ENCODE data around the gene EGFR.

The EGFR gene

GRCh38 chr7:55212176-55212575, 193.4 kb downstream of the EGFR start:
- no peak for DNase-seq (ENCODE audit: low read depth in 3 of 3)

DNA sequence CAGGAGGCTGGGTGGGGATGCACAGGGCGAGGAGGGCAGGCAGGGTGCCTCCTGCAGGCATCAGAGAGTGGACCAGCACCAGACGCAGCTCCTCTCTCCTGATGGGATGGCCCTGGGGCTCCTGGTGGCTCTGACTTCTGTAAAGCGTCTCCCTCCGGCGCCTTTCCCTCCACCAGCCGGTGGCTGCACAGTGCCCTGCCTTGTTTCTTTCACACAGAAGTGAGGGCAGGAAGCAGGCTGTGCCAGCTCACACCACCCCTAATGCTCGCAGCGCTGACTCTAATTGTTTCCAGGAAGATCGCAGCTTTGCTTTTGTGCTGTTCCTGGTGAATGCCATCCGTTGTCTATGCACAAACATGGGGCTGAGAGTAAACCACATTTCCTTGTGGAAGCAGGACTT, 194.0 kb downstream of the EGFR start:
- DNase-seq (ENCODE audit: low read depth in 3 of 3), result no peak

GRCh38 chr7:55214707-55215106, 195.9 kb downstream of the EGFR start:
- no peak for DNase-seq (ENCODE audit: low read depth in 3 of 3)

GRCh38 chr7:55223023-55223422, 204.2 kb downstream of the EGFR start:
- DNase-seq (ENCODE audit: low read depth in 3 of 3), result no peak

DNA sequence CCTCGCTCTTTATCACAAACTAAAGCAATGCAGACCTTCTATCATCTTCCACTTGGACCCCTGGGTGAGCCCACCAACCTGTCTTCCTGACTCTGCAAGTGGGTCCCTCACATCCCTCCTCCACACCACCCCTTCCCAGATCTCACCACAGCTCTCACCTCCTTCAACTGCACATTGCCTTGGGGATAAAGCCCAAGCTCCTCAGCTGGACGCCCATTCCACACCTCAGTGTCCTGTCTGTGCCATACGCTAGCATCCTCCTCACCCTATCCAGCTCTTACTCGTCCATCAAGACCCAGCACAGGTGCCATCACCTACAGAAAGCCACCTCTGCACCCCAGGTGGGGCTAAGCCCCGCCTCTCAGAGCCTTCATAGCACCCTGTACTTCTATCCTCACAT, 205.3 kb downstream of the EGFR start:
- no peak for DNase-seq (ENCODE audit: low read depth in 3 of 3)

GRCh38 chr7:55224810-55225209, 206.0 kb downstream of the EGFR start:
- DNase-seq (ENCODE audit: low read depth in 3 of 3), result no peak

DNA sequence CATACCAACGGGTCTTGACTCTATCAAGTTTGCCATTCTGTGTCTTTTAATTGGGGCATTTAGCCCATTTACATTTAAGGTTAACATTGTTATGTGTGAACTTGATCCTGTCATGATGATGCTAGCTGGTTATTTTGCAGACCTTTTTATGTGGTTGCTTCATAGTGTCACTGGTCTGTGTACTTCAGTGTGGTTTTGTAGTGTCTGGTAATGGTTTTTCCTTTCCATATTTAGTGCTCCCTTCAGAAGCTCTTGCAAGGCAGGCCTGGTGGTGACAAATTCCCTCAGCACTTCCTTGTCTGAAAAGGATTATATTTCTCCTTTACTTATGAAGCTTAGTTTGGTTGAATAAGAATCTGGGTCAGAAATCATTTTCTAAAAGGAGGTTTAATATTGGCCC, 211.2 kb downstream of the EGFR start:
- no peak for DNase-seq (ENCODE audit: low read depth in 3 of 3)

GRCh38 chr7:55231736-55232280, 213.0 kb downstream of the EGFR start:
- DNase-seq (ENCODE audit: low read depth in 3 of 3), result no peak

GRCh38 chr7:55233001-55233400, 214.2 kb downstream of the EGFR start:
- no peak for DNase-seq (ENCODE audit: low read depth in 3 of 3)

DNA sequence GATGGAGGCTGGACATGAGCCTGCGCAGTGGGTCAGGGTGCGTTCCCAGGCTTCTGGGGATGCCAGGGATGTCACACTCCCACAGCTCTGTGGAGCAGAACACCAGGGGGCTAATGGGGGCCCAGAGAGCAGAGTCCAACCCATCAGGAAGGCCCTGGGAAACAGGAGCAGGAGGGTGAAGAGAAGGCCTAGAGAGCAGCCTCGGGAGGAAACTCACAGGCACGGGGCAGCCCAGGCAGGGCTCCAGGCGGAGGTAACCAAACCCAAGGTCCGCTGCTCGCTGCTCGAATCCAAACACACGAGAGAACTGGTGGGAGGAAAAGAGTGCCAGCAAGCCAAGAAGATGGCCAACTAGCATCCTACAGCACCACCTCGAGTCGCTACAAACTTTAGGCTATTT, 215.6 kb downstream of the EGFR start:
- DNase-seq (ENCODE audit: low read depth in 3 of 3), result no peak

- no peak for DNase-seq (ENCODE audit: low read depth in 3 of 3)
Observed at GRCh38 chr7:55235115-55235514, 216.3 kb downstream of the EGFR start.

GRCh38 chr7:55235801-55236200, 217.0 kb downstream of the EGFR start:
- DNase-seq (ENCODE audit: low read depth in 3 of 3), result no peak

DNA sequence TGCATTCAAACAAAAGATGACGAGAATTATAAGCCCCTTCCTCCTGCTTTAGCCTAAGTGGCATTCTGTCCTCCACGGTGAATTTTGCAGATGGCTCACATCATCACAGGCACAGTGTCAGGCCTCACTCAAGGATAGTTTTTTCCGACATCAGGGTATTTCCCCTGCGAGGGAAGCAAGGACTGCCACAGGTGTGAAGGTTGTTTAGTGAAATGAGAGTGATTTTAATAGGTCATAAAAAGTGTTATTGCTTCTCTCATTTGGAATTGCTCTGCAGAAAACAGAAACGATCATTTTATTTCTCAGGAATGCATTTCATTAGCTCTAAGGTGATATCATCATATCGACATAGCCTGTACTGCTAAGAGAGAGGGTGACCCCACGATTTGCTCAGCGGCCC, 217.7 kb downstream of the EGFR start:
- no peak for DNase-seq (ENCODE audit: low read depth in 3 of 3)

DNA sequence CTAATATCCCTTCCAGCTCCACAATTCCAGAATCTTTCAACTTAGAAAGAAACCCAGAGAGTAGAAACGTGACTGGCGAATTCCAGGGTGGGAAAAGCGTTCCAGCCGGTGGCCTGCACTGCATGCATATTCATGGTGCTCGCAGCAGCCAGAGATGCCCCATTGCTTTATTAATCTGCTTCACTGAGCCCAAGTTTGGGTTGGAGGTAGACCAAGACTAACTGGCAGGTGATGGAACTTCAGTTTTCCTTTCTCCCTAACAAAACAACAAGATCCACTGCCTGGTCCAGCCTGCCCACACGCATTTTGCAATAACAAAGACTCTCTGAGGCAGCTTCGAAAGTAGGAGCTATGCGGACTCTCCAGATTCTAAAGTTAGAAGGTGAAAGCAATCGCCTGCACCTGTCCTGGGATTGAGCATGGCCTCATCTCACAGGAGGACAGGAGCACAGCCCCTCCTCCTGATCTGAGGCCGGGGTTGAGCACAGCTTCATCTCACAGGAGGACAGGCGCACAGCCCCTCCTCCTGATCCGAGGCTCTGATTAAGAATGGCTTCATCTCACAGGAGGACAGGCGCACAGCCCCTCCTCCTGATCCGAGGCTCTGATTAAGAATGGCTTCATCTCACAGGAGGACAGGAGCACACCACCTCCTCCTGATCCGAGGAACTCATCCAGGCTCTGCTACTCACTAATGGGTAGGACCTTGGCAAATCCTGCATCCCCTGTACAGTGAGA, 218.5 kb downstream of the EGFR start:
- DNase-seq (ENCODE audit: low read depth in 3 of 3), result no peak

DNA sequence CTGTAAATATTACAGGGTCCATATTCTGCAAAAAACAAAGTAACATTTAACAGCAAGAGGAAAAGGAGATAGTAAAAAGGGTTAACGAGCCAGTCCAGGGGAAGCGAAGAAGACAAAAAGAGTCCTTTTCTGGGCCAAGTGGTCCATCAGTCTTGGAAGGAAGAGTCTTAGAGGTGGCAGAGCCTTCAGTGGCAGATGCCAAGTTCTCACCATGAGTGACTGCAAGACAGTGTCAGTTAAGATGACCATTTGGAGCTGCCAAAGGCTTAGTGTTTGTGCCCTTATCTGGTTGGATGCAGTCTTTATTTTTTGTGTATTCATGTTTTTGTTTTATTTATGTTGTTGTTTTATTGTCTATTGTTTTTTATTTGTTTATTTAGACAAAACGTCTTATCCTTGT, 220.6 kb downstream of the EGFR start:
- DNase-seq (ENCODE audit: low read depth in 3 of 3), result no peak

GRCh38 chr7:55240418-55241142, 221.8 kb downstream of the EGFR start:
- DNase-seq (ENCODE audit: low read depth in 3 of 3), result no peak

GRCh38 chr7:55241958-55242357, 223.1 kb downstream of the EGFR start:
- DNase-seq (ENCODE audit: low read depth in 3 of 3), result no peak

DNA sequence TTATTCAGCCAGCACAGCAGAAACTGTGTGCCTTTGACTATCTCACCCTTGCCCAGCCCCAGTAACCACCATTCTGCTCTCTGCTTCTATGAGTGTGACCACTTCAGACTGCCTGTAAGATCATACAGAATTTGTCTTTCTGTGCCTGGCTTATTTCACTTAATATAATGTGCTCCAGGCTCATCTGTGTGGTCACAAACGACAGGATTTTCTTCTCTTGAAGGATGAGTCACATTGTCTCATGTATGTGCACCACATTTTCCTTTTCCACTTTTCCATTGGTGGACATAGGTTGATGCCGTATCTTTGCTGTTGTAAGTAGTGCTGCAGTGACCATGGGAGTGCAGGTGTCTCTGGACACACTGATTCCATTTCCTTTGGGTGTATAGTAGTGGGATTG, 223.8 kb downstream of the EGFR start:
- no peak for DNase-seq (ENCODE audit: low read depth in 3 of 3)

- no peak for DNase-seq (ENCODE audit: low read depth in 3 of 3)
Observed at GRCh38 chr7:55244006-55244745, 225.4 kb downstream of the EGFR start.

- no peak for DNase-seq (ENCODE audit: low read depth in 3 of 3)
Observed at GRCh38 chr7:55245271-55245723, 226.5 kb downstream of the EGFR start.

DNA sequence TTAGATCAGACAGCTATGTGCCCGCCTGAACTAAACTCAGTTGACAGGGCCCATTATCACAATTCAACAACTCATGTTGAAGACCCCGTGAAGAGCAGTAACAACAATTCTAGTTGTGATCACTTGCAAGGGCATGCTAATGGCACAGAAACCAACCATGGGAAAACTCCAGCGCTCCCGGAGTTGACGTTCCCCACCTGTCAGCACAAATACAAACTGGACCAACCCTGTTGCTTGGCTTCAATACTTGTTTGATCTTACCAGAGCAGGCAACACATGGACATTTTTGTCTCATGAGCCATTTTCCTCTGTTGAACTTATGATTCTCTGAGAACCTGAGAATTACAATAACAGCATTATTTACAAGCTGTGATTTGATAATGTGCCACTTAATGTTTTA, 227.4 kb downstream of the EGFR start:
- DNase-seq (ENCODE audit: low read depth in 3 of 3), result no peak

- DNase-seq (ENCODE audit: low read depth in 3 of 3), result no peak
Observed at GRCh38 chr7:55247428-55247827, 228.6 kb downstream of the EGFR start.

Data from stimulated activated CD4-positive, alpha-beta T cell treated with anti-CD3 and anti-CD28 coated beads, TNF-alpha, amount 100 ng/mL, for 24 hours (primary cell).